SIG-M5 treated with dmso at 0.1 percent for 504 hours (cell line): ENCODE measurements around the gene ARSB.
"Not testable (repeated sequence)": the region's sequence is repeated elsewhere in the genome, so short reads cannot be mapped to it uniquely, and the experiment has no call there.

Experiments used
- DNase-seq: peaks from one replicate; lab custom pipeline; 2025; ENCODE audit not compliant: unreplicated experiment; lab: John Stamatoyannopoulos, UW

Gene ARSB

DNA sequence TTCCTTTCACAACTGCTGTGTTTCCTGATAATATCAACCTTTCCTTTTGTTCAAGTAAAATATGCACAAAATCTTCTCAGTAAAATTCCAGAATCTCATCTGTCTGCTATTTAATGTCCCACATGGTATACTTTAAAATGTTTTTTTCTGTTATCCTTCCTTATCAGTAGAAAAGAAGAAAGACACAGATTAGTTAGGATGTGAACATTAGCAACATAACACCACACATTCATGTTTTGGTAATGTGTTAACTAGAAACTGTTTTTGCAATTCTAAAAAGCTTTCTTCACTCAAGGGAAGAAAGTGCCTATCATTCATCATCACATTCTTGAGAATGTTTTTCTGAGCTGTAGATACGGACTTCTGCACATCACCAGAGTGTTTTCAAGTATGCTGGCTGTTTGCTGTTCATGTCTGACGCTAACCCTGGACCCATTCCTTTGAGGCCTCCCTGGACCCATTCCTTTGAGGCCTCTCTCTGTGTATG is 10.5 kb upstream of the ARSB start:
- no peak for DNase-seq

DNA sequence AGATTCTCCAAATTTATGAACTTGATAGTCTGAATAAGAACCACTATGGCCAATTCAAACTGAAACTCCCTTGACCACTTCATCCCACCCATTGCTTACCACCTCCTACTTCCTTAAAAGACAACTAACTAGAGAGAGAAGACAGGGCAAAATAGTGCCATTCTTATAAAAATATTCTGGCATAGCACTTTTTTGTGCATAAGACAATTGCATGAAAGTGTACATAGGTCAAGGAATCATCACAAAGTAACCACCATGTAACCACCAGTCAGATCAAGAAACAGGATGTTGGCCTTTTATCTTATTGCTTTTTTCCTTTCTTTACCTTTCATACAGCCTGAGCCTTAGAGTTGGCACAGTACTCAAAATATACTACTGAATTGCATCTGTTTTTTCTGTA is 8.1 kb upstream of the ARSB start:
- no peak for DNase-seq

DNA sequence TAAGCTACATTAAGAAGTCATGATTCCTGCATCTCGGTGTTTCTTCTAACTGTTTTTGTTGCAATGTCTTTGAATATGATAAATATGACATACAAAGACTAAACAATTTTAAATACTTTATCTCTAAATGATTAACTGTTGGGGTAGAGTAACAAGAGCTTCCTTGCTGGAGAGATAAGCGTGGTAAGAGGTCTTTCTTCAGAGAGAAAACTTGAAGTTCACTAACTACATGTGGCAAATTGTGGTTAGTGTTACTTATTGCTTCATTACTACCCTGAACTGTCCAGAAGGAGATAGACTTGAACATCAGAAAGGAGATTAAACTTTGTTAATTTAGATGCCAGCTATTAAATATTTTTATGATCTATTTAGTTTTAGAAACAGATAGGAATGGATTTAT is 7.0 kb upstream of the ARSB start:
- no peak for DNase-seq

DNA sequence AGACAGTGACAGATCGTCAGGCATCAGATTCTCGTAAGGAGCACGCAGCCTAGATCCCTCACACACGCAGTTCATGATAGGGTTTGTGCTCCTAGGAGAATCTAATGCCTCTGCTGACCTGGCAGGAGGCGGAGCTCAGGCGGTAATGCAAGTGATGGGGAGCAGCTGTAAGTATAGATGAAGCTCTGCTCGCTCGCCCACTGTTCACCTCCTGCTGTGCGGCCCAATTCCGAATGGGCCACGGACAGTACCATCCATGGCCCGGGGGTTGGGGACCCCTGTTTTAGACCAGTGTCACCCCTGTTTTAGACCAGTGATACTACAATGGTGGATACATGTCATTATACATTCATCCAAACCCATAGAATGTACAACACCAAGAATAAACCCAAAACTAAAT is 4.0 kb upstream of the ARSB start:
- DNase-seq = no peak

DNA sequence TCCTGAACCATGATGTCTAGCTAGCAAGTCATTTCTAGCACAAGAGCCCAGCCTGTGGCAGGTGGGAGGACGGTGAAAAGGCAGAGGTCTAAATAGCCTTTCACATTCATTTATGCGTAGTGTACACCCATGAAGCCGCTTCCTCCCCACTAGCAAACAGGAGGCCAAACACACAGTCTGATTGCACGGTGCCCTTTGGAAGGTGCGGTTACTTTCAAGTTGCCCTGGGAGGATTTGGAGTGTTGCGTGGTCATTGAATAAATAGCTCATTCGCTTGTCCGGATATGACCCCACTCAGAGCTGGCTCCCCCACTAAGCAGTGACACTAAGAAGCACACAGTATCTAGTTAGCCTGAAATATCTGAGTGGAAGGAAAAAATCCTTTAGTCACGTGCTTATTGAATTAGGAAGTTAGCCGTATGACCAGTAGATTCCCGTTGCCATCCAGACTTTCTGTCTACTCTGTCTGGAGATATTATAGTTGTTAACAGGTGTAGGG is 664 bp upstream of the ARSB start:
- peak; percentile 30 for DNase-seq

DNA sequence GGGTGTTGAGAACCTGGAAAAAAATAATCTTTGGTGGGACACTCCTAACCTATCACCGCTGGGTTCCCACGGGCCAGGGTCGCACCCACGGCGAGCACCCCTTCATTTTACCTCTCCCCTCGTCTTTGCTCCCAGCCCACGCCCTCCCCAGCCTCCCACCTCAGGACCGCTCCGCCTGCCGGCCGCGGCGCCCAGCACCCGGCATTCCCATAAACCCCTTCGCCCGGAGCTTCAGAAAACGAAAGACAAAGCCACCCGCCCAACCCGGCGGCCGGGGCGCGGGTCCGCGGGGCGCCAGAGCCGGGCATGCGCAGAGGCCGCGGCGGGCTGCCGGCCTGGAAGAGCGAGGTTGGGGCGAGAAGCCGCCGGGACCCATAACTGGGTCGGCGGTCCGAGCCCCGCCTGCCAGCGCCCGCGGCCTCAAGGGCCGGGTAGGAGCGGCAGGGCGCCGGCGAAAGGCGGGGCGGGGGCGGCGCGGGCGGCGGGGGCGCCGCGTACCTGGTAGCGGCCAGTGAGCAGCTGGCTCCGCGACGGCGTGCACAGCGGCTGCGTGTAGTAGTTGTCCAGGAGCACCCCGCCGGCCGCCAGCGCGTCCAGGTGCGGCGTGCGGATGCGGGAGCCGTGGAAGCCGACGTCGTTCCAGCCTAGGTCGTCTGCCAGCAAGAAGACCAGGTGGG is 533 bp downstream of the ARSB start:
- DNase-seq = peak; percentile 75

DNA sequence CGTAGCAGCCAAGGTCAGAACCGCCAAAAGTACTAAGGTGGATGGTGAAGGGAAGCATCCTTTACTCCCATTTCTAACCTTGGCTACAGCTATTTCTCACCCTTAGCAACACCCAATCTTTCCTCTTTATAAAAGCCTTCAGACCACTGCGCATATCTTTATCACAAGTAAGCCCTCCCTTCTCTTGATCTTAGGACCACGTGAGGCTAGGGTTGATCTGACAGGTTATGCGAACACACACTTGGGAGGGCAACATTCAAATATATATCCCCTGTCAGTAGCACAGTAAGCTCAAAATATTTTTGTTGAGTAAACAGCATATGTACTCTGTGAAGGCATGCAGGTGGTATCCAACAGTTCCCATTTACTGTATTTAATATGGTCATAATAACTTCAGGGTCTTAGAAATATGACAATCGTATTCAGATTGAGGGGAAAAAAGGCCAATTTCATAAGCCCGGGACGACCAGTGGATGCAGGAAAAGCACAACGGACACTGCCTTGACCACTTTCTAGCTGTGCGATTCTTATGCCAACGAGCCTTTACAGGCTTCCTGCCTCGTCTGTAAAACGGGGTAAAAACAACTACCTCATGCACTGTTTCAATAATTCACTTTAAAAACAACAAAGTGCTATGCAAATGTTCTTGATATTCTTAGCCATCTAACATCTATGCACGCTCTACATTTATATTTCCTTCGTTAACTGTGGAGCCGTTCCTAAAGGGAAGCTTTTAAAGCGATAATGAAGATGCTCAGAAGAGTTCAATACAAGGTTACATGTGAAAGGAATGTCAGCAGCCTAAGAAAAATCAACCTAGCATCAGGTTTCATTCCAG is 1.3 kb downstream of the ARSB start:
- peak; percentile 50 for DNase-seq

DNA sequence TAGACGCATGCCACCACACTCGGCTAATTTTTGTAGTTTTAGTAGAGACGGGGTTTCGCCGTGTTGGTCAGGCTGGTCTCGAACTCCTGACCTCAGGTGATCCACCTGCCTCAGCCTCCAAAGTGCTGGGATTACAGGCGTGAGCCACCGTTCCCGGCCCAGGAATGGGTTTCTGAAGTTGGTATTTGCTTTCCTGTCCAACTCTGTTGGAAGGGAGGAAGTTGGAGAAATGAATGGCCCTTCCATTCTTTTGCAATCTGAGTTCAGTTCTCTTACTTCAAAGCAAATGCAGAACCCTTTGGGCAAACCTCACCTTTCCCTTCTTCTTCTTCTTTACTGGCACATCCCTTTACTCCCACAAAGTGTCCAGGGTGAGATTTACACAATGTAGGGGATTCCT is 1.9 kb downstream of the ARSB start:
- not testable (repeated sequence) for DNase-seq

DNA sequence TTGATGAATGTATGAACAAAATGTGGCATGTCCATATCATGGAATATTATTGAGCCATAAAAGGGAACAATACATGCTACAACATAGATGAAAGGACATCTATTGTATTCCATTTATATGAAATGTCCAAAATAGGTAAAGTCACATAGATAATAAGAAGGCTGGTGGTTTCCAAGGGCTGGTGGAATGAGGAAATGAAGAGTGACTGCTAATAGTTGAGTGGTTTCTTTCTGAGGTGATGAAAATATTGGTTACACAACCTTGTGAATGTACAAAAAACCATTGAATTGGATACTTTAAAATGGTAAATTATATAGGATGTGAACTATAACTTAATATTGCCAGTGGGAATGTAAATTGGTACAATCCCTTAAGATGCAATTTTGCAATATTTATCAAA is 5.2 kb downstream of the ARSB start:
- DNase-seq = peak; percentile 73

DNA sequence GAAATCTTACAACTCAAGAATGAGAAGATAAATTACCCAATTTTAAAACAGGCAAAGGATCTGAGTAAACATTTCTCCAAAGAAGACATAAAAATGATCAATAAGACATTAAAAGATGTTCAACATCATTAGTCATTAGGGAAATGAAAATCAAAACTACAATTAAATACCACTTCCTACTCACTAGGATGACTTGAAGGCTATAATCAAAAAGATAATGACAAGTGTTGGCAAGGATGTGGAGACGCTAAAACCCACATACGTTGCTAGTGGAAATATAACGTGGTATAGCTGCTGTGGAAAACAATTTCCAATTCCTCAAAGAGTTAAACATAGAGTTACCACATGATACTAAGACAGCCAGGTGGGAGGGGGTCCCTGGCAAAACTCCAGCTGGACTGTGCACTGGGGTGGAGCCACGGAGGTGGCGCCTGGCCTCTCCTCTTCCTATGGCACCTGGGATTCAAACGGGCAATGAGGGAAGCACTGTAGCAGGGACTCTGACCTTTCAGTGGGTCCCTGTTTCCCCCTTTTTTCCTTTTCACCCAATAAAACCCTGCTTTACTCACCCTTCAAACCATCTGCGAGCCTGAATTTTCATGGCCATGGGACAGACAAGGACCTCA is 5.9 kb downstream of the ARSB start:
- DNase-seq = no peak

DNA sequence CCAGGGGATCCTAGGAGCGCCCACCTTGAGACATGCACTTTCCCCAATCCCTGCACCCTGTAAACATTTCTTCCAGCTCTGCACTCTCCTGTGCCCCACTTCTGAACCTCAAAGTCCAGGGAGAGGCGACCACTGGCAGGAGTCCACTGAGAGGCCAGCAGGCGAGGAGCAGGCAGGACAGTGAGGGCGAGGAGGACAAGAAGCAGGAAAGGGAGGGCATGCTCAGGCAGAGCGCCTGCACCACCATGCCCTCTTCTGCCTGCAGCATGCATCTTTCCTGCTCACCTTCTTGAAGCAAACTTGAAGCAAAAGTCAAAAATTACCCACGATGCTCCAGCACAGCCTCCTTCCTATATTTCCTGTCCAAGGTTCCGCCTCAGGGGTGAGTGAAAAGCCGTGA is 10.1 kb downstream of the ARSB start:
- DNase-seq = no peak

DNA sequence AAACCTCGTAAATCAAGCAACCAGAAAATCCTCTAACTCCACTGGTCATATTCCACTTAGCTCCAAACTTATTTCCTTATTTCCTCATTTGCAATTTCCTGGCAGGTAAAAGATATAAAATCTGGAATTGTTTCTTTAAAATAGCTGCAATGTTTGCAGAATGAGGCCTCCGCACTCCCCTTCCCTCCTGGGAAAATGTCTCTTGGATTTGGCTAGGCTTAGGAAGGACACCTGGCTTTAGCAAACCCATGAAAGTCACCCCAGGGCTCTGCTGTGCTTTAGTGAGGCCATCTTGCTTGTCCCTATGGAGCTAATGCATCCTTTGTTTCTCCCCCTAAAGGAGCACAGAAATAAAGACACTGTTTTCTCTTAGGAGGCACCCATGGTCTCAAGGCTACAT is 10.5 kb downstream of the ARSB start:
- no peak for DNase-seq

DNA sequence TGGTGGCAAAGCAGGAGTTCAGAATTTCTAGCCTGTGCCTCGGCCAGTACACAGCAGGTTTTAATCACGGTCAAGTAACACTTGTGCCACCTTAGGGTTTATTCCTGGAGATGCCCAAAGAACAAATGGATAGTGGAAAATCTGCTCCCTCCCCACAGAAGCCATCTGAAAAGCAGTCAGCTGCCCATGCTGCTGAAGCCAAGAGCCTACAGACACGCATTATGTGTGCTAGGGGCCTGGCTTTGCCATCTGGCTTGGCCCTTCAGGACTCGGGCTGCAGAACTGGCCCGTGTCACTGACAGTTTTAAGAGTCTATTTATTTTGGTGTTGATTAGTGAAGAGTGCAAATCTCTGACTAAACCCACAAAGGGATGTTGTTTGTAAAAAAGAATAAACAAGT is 11.1 kb downstream of the ARSB start:
- no peak for DNase-seq

DNA sequence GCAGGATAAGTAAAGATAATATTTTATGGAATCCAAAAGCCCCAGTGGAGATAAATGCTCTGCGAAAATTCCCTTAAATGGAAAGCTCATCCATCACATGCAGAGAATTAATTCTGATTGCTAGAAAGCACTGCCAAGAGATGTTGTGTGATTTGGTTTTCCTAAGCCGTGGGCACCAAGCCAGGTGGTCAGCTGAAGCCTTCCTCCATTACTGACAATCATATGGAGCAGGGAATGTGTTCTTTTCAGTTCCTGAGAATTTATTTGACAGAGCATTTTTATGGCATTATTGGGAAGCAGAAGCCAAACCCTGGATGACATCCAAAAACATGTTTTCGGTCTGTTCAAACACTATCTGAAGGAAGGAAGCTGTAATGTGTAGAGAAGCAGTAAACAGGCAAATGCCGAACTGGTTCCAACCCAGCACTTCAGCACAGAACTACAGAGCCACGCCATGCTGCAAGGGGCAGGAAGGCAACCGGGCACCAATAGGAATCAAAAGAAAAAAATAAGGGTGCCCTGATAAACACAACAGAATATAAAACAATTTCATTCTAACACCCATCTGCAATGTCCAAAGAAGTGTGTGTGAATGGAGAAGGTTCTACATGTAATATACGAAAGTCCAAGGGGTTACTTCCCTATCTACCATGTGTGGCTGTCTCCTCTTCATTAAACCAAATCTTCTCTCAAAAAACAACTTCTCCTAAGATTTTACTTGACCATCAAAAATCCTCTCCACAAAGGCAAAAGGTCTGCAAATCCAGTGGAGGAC is 12.3 kb downstream of the ARSB start:
- no peak for DNase-seq

DNA sequence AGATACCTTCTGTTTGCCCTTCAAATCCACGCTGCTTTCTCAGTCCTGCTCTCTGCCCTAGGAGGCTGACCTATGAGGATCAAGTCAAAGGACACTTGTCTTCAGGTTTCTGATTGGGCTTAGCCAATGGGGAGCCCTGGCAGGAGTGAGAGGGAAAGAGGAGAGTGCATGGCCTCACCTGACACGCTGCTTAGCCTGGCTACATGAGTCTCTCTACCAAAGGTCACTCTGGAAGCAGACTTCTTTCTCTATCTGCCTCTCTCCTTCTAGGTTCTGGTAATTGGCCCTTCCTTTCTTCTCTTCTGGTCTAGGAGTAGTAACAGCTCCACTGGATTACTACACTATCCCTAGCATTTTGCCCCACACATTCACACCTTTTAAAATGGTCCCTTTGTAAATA is 13.1 kb downstream of the ARSB start:
- no peak for DNase-seq

DNA sequence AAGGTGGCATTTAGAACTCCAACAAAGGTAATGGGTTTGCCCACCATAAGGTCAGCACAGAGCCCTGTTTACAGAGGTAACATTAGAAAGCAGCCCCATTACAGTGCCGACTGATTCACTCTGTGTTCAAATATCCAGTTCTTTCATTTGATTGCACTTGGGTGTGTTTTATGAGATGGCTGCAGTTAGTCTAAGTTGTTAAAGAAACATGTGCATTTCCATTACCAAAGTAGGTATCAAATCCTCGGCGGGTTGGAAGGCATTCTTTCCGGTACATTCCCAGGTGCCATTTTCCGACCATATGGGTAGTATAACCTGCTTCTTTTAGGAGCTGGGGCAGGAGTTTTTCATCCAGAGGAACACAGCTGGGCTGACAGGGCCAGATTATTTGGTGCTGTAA is 16.3 kb downstream of the ARSB start:
- DNase-seq = no peak

DNA sequence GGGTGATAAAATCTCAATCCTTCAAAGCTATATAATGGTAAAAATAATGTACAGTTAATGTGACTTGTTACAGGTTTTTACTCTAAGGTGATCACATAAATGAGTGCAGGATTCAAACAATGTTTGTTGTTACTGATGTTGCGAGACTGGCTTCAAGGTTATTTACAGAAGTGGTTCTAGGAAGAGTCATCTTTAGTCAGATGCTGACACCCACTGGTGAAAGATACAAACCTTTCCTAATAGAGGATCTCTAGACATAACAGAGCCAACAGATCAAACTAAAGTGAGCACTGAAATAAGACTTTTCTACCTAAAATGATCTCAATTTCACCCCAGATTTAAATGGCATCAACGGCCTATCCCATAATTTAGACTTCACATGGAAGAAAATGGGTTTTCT is 20.2 kb downstream of the ARSB start:
- peak; percentile 70 for DNase-seq

DNA sequence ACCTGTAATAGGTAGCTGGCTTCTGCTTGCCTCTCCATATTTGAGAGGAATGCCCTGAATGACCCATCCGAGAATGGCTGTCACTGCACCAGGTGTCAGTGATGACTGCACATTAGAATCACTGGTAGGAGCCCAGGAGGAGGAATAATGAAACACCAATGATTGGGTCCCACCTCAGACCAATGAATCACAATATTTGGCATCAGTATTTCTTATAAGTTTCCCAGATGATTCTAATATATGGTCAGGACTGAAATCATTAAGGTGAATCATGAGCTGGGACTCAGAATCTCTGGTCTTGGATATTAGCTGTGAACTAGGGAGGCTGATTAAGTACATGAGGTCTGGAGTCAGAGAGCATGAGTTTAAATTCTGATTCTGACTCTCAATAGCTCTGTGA is 23.4 kb downstream of the ARSB start:
- no peak for DNase-seq

DNA sequence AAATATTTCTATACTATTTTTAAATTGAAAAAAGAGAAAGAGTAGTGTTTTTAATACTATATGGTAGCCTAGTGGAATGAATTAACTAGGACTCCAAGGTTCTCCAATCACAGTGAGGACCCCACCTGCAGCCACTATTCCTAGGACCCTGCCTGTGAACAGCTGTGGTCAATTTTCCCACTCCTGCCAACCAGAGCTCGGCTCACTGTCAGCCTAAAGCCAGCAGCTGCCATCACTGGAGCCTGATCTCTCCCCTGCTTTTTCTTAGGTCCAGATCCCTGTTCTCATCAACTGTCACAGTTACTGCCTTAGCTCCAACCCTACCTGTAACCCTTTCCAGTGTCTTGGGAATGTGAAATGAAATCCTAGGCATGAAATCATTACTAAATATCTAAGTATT is 25.3 kb downstream of the ARSB start:
- no peak for DNase-seq

DNA sequence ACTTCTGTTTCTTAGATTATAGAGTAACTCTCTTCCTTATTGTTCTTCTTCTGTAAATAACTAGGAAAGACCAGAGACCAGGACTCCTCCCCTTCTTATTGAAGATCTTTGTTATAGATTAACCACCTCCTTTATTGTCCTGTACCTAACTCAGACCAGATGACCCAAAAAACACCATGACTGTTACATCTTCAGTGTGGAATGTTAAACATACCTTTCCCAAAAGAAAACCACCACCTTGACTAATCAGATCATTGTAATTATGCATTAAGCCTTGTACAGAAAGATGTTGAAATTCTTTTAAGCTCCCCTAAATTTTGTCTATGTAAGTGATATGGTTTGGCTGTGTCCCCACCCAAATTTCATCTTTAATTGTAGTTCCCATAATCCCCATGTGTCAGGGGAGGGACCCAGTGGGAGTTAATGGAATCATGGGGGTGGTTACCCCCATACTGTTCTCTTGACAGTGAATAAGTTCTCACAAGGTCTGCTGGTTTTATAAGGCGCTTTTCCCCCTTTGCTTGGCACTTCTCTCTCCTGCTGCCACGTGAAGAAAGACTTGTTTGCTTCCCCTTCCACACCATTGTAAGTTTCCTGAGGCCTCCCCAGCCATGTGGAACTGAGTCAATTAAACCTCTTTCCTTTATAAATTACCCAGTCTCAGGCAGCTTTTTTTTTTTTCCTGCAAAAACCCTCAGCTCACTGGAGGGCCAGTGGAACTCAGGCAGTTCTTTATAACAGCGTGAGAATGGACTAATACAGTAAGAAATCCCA is 26.3 kb downstream of the ARSB start:
- DNase-seq = no peak
